22Rv1 (cell line): Measurements from ENCODE around the gene AGAP1.

ENCODE experiments used
- H3K27ac ChIP-seq: fragments of 450-650 bp; 2 replicates; pipeline ENCODE4 v1.5.1; 2017
- ZFX ChIP-seq: fragments of 450-650 bp; IDR thresholded peaks from 2 replicates; pipeline ENCODE4 v1.6.1; 2017; ENCODE audit warnings: antibody characterized with exemption, borderline replicate concordance
- TF ChIP-seq, protein P1 (sequence below): fragments of 450-650 bp; IDR thresholded peaks from 2 replicates; pipeline ENCODE4 v1.5.1; 2017; ENCODE audit warnings: mild to moderate bottlenecking

AGAP1 gene

DNA sequence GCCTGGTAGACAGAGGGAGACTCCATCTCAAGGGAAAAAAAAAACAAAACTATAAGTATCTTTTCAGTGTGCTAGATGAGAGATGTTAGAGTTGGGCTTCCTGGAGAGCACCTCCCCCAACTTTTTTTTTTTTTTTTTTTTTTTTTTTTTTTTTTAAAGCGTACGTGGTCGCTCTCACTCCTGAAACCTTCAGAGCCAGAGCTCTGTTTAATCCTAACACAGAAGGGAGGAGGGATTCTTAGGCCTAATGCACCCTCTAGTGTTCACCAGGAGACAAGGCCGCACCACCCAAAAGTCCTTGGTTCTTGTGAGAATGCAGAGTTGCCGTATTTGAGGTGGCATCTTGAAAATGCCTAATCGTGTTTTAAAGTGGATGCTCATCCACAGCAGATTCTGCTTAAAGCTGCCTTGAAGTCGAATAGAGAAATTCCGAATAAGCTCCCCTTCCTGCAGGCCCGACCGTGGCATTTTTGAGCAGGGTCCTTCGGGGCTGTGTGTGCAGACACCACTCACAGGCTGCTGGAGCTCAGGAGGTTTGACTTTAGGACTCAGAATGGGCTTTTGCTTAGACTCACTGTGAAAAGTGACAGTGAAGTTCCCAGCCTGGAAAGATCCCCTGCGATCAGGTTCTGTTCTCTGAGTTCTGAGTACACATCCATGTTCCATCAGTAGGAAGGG lies 252.6 kb downstream of the AGAP1 start:
- TF ChIP-seq, protein P1, sequence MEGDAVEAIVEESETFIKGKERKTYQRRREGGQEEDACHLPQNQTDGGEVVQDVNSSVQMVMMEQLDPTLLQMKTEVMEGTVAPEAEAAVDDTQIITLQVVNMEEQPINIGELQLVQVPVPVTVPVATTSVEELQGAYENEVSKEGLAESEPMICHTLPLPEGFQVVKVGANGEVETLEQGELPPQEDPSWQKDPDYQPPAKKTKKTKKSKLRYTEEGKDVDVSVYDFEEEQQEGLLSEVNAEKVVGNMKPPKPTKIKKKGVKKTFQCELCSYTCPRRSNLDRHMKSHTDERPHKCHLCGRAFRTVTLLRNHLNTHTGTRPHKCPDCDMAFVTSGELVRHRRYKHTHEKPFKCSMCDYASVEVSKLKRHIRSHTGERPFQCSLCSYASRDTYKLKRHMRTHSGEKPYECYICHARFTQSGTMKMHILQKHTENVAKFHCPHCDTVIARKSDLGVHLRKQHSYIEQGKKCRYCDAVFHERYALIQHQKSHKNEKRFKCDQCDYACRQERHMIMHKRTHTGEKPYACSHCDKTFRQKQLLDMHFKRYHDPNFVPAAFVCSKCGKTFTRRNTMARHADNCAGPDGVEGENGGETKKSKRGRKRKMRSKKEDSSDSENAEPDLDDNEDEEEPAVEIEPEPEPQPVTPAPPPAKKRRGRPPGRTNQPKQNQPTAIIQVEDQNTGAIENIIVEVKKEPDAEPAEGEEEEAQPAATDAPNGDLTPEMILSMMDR: peak; percentile 80
- TF ChIP-seq ZFX: no peak
- H3K27ac ChIP-seq: no peak overlapping the region

DNA sequence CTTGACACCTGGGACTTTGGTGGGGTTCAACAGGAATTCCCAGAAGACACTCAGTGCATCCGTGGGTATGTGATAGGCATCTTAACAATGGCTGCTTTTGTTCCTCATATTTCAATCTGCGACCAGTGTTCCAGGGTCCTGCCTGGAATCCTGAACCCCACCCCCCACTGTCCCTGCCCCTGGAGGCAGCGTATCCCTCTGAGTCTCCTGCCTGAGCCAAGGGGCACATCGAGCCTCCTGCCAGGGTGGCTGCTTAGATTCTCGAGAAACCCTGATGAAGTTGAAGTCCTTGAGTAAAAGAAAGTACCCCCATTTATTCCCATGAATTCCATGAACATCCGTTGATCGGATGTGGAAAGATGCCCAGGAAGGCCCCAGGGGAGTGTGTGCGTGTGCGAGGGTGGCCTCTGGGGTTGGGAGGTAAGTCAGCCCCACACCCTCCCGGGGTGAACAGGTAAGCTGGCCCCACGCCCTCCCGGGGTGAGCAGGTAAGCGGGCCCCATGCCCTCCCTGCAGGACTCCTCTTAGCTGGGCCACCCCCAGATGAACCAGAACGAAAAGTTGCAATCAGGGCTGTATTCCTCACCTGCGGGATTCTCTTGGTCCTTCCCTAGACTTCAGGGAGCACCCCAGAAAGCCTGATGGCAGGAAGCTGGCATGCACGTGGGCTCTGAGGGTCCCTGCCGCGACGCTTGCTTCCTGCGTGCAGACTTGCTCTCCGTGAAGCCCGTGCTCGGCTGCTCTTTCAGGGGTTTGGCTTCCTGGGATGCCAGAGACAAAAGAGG lies 253.3 kb downstream of the AGAP1 start:
- no peak for TF ChIP-seq ZFX
- TF ChIP-seq, protein P1: no peak
- H3K27ac ChIP-seq: no peak overlapping the region

DNA sequence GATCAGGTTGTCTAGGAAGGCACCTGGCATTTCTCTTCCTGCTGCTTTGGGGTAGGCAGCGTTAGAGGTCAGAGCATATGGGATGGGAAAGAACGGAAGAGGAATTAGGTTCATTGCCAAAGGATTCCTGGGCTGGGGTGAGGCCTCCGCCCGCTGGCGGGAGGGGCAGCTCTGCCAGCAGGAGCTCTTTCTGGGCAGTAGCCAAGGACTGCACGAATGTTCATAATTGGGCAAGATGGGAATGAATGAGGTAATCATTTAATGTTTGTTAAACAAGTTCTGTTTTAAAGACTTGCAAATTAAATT lies 253.9 kb downstream of the AGAP1 start:
- H3K27ac ChIP-seq: no peak overlapping the region
- TF ChIP-seq ZFX: no peak
- TF ChIP-seq, protein P1: no peak

DNA sequence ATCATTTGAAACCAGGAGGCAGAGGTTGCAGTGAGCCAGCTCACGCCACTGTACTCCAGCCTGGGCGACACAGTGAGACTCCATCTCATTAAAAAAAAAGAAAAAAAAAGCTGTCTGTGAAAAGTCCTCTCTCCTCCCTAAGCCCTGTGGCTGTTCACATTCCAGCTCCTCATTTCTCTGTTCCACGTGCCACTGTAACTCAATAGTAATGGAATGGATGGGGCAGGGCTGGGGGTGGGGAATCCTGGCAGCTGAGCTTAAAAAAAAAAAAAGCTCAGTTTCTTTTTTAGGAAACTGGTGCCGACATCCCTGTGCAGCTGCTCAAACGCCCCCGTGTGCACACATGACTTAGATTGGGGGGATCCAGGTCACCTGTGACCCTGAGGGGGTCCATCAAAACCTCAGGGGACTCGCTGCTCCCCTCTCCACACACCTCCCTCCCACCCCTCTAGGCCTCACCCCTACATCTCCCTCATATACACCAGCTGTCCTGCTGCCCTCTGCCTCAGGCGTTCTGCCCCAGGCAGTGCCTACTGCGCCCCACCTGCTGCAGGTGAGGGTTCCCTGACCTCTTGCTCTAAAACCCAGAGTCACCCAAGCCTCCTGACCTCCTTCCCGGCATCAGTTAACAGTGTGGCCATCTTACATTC lies 255.4 kb downstream of the AGAP1 start:
- no peak for TF ChIP-seq ZFX
- TF ChIP-seq, protein P1: no peak
- no peak overlapping the region for H3K27ac ChIP-seq

DNA sequence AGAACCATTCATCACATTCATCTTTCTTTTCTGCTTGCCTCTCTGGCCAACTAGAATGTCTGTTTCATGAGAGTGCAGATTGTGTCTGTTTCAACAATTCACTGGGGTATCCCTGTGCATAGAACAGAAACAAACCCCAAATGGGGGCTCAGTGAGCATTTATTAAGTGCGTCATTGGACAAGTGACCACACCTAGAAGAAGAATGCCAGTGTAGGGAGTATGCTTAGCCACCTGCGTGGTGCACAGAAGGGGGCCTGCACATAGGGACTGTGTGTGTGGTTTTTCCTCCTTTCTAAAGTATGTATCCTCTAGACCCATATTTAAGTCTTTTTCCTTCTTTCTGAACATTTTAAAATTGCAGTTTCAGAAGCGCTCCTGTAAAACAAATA lies 255.9 kb downstream of the AGAP1 start:
- TF ChIP-seq, protein P1: no peak
- TF ChIP-seq ZFX: no peak
- no peak overlapping the region for H3K27ac ChIP-seq

DNA sequence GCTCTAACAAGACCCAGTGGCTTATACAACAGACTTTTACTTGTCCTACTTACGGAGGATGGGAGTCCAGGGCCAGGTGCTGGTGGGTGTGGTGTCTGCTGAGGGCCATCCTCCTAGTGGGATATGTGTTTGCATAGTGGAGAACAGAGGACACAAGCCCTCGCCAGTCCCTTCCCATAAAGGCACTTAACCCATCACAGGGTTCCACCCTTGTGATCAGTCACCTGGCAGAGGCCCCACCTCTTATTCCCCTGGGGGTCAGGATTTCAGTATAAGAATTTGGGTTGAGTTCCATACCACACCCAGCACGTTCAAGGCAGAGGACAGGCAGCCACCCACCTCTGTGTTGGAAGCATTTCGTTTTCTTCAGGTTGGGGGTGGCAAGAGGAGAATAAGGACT lies 259.0 kb downstream of the AGAP1 start:
- TF ChIP-seq ZFX: no peak
- TF ChIP-seq, protein P1: no peak
- no peak overlapping the region for H3K27ac ChIP-seq
